Tracheal epithelial cell (primary cell): ENCODE results near the gene BCL6. TPM values are rescaled to one million over a fixed set of nuclear protein-coding genes. Genes with fewer than 3 reads are reported as not detected.

Experiments
- total RNA-seq: library from RNA; depleted of rRNA; stranded (reverse); fragments of >200 nt; gene quantifications from 2 replicates; pipeline ENCODE4 v1.2.1, GENCODE V29; 2014

The BCL6 gene
- 7.9 and 9.9 TPM in 2 replicates for total RNA-seq

DNA sequence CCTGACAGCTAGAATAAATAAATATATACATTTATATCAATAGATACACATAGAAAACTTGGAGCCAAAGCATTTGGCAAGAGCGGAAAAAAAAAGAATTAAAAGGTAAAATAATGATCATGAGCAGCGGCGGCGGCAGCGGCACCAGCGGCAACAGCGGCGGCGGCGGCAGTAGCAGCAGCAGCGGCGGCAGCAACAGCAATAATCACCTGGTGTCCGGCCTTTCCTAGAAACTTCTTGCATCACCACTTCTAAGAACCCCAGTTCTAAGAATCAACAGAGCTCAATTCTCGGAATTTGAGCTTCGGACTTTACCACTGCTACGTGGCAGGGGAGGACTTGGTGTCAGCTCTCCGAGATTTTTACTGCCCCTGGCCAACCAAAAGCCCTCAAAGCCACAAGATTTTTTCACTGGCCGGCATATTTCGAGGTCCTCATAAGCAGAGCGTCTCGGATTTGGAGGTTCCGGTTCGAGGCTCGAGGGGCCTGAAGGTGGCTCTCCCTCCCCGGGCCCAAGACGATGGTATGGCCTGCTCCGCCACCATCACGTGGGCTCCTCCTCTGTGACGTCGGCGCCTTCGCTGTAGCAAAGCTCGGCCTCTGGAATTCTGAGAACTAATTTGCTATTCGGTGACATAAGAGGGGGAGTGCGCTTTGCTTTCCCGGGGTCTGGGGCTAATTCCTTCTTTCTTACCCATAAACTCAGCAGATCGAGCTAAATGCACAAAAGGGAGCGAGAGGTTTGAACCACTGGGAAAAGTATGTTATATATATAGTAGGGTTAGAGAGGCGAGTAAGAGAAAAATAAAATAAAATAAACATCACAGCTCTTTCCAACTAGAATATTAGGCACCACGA lies at the start of gene BCL6:
TSS of gene BCL6 (minus strand) at position 268 of the 858 bp plus-strand sequence. CDS start 11,775 bp downstream, outside the sequence.

DNA sequence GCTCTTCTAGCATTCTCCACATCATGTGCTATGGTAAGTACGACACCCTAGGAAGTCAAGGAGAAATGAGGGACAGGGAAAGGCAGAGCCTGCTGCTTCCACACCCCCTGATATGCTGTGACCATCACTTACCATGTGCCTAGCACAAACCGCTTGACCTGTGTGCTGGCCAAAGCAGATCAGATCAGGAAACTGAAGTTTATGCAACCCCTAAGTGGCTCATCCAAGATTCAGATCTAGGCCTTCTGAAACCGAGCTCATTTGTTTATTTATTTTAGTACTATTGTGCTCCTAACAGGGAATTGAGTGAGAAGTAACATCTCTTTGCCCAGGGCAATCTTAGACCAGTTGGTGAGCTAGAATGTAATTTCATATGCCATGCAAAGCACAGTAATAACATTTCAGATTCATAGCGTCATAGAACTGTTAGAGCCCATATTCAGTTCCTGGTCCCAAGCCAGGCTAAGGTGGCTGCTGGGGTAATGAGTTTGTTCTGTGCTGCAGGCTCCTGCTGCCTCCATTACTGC lies 42.7 kb downstream of the BCL6 start, which contains the start of gene RTP2:
TSS of gene RTP2 (minus strand) at position 51 of the 527 bp plus-strand sequence. CDS start 429 bp downstream, outside the sequence.

Other genes with a start within 250 kb of the BCL6 start
- not detected in 2 replicates for gene SST, start 75.1 kb downstream of the BCL6 start, total RNA-seq
- not detected in 2 replicates for gene RTP2, start 42.9 kb downstream of the BCL6 start, total RNA-seq